Stimulated activated CD8-positive, alpha-beta memory T cell treated with anti-CD3 and anti-CD28 coated beads, Interleukin-7, amount 100 ng/mL, for 24 hours (primary cell): ENCODE measurements around the gene FAM163A.
"Not testable (repeated sequence)": the region's sequence is repeated elsewhere in the genome, so short reads cannot be mapped to it uniquely, and the experiment has no call there.

Experiments used
- DNase-seq: peaks from one replicate; pipeline ENCODE4 v3.0.0-alpha.2; 2020; ENCODE audit warnings: low read depth

The FAM163A gene

DNA sequence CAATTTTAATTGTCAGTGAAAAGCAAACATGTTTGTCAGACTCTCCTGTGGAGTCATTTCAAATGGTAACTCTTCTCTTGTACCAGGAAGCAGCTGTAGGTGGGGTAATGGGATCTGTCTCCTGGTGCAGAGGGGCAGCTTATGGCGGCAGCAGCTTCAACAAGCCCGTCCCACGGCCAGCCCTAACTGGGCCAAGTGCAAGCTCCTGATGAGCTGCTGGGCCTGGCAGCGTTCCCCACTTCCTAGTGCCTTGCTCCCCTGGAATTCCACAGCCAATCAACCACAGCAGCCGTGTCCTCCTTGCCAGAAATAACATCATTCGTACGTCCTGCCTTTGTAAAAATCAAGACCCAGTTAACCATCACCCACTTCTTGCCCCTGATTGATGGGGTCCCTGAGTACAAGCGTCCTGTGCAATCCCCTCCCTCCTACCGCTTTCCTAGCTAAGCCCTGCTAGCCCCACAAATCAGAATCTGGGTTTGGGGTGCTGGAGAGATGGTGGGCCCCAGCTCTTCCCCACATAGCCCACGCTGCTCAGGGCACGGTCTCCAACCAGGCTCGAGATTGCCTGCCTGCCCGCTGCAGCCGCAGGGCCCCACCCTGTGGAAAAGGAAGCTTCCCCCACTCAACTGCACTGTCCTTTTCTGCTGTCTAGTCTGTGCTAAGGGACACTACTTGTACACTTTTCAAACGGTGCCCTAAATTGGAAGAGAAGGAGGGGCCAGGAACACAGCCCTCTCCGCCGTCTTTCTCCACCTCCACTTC, 73.3 kb downstream of the FAM163A start:
- DNase-seq: no peak

DNA sequence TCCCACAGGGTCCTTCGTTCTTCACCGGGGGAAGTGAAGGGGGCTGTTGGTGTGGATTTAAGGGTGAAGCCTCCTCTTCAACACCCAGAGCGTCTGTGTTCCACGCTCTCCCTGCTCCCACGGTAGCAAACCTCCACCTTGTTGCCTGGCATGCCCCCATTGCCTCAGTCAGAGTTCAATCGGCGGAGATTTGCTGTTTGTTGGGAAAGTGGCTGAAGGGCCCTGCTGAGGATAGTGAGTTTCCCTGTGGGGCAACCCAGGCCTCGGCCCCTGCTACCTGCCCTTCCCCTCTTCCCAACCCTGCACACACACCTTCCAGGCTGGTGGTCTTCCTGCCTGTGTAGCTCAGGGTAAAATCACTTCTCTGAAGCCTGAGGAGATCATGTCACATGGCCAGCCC, 74.0 kb downstream of the FAM163A start:
- no peak for DNase-seq

DNA sequence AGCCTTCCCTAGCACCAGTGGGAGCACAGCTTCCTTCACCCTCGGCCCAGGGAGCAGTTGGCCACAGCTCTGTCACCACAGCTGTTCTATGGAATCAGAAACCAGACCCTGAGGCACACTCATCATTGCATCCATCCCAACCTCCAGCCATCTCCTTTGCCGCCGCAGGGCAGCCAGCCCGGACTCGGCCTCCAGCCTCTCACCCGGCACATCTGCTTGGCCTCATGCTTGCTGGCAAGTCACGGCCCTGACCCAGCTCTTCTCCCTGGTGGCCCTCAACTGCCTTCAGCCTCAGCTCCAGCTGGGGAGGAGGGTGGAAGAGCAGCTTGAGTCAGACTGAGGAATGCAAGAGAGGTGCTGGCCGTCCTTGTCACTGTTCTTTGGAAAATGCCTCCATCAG, 74.7 kb downstream of the FAM163A start:
- no peak for DNase-seq

DNA sequence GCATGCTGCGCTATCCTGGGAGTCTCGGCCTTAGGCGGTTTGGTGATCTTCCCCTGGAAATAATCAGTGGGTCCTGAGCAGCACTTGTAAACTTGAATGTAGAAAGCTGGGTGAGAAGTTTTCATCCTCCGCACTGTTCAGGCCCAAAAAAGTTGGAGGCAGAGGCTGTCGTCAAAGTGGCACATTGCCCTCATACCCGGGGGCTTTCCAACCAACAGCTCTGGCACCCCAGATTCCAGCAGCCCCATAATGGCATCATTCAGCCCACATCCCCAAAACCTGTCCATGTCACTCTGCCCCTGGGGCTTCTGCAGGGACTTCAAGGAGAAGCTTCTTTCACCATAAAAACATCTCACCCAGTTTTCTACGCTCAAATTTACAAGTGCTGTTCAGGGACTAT, 75.2 kb downstream of the FAM163A start:
- no peak for DNase-seq

DNA sequence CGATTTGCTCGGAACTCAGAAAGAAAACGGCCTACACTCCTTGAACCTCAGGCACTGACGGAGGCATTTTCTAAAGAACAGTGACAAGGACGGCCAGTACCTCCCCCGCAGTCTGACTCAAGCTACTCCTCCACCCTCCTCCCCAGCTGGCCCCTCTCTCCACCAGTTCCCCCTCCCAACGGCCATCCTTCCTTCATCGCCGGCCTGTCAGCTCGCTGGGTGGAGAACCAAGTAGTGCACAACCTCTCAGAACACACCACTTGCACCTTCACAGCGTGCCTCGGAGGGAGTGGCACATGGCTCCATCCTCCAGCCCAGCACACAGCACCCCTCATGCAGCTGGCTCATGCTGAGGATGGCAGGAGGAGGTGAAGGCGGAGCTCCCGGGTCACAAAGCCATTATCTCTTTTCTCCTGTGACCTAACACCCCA, 75.7 kb downstream of the FAM163A start:
- DNase-seq: no peak

DNA sequence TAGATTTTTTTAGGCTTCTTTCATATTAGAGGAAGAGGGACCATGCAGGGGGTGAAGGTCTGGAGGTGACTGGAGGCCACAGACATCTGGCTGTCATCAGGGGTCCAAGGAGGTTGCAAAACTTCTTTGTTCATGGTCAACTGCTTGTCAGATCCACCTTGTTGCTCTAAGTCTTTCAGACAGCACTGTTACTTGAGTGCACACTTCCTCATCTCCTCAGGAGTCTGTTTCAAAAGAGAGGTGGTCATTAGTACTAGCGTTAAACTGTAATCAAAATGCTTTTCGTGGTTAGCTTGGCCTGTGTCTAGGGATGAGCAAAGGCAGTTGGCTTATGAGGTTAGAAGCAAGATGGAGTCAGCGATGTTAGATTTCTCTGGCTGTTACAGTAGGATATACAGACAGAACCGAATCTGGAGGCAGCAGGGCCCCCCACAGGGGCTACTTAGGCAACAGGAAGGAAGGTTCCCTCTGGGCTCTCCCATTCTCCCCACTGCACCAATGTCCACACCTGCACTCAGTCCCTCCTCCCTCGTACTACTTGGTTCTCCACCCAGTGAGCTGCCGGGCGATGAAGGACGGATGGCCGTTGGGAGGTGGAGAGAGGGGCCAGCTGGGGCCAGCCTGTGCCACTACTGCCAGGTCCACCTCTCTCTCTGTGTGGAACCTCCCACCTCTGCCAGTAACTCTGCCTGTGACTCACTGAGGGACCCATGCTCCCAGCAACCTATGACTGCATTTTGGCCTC, 77.3 kb downstream of the FAM163A start:
- DNase-seq: no peak

DNA sequence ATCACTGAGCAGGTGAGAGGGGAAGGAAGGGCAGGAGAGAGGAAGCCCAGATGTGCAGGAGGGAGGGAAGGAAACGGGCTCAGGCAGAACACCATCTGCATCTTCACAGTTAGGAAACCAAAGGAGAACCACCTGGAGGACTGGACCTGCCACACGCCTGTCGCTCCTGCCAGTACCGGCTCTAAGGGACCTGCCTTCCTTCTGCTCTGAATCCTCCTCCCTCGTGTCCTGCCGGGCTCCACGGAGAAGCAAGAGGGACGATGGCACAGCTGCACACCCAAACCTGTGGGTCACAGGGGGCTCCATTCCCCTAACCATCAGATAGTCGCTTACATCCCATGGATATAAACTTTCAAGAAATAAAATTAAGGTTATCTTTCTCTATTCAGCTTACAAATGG, 78.4 kb downstream of the FAM163A start:
- DNase-seq: no peak

DNA sequence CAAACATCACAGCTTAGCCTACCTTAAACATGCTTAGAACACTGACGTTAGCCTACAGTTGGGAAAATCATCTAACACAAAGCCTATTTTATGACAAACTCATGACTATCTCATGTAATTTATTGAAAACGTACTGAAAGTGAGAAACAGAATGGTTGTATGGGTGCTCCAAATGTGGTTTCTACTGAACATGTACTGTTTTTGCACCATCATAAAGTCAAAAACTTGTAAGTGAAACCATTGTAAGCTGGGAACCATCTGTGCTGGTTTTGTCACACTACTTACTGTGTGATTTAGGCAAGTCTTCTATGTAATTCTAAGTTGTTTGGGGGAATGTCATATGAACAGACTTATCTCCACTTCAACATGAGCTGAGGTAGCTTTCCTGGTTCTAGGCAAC, 79.0 kb downstream of the FAM163A start:
- no peak for DNase-seq

DNA sequence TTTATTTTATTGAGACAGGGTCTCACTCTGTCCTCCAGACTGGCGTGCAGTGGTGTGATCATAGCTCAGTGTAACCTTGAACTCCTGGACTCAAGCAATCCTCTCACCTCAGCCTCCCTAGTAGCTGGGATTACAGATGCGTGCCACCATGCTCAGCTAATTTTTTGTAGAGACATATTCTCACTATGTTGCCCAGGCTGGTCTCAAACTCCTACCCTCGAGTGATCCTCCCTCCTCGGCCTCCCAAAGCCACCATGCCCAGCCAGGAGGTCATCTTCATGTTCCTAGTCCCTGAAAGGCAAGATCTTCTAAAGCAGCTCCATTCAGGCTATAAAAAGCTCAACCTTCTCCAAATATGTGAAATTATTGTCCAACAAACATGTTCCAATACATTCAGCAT, 80.6 kb downstream of the FAM163A start:
- no peak for DNase-seq

DNA sequence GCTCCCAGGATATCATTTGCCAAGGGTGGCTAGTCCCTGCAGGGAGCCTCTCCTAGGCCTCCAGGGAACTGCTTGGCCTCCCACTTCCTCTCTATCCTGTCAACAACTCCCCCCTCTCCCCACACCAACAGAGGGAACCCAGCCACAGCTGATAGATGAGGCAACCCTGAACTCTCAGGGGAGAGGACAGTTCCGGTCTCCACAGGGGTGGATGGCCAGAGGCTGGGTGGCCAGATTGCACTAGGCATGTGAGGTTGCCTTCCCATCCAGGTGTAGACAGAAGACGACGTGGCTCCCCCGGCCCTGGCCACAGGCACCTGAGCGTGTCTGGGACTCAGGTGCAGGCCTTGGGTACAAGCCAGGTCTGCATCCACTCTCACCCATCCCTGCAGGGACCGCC, 81.2 kb downstream of the FAM163A start:
- no peak for DNase-seq

DNA sequence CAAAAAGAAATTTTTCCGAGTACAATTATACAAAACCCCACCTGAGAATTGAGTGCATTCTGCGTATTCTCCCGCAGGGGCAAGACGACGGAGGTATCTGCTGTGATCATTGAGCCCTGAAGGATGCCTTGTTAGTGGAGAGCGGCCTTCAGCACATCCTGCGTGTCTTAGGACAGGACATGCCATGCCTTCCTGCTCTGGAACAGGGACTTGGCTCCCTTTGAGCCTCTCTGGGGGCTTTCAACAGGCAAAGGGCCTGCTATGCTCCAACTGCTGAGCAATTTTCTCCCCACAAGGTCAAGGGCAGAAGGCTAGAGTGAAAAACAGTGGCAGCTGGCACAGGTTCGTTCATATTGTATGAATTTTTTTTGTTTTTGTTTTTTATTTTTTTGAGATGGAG, 82.1 kb downstream of the FAM163A start:
- no peak for DNase-seq

DNA sequence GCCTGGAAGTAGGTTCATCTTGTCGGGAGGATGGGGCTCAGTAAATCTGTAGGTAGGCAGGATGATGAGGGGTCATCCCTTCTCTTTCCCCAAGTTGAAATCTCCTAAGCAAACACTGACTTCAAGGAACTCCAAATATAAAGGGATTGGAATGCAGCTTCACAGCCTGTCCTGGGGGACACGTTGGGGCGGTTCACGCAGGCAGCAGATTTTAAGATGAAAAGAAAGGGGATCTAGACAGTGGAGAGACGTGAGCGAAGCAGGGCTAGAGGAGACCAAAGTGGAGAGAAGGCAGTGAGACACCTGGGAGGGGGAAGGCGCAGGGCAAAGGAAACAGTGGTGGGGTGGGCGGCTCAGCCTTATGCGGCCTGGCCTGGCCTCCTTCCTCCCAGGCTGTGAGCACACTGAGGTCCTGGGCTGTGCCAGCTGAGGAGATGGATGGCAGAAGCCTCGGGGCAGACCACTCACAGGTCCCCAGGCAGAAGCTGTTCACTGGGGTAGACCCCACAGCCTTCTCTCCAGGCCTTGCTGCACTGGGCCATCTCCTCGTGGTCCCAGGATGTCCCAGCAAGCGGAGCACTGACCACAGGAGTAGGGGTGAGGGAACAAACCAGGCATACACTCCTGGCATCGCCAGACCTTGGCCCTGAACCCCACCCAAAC, 82.8 kb downstream of the FAM163A start:
- no peak for DNase-seq

DNA sequence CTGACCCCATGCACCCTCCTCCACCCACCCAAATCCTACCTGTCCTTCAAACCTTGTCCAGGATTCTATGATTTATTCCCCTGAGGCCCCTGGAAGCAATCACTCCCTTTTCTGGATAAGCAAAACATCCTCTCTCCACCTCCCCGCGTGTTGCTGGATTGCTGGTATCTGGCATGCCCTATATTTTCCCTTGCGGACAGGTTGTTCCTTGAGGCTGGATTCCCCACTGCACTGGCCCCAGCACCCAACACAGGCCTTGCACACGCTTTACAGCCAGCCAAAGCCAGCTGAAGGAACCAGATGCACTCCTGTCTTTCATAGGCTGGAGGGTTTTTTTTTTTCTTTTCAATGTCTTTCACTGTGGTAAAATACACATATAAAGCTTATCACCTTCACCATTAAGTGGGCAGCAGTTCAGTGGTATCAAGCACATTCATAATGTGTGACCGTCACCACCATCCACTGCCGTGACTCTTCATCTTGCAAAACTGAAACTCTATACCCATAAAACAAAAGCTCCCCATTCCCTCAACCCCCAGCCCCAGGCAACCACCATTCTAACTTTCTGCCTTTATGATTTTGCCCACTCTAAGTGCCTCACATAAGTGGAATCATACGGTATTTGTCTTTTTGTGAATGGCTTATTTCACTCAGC, 83.7 kb downstream of the FAM163A start:
- DNase-seq: no peak

DNA sequence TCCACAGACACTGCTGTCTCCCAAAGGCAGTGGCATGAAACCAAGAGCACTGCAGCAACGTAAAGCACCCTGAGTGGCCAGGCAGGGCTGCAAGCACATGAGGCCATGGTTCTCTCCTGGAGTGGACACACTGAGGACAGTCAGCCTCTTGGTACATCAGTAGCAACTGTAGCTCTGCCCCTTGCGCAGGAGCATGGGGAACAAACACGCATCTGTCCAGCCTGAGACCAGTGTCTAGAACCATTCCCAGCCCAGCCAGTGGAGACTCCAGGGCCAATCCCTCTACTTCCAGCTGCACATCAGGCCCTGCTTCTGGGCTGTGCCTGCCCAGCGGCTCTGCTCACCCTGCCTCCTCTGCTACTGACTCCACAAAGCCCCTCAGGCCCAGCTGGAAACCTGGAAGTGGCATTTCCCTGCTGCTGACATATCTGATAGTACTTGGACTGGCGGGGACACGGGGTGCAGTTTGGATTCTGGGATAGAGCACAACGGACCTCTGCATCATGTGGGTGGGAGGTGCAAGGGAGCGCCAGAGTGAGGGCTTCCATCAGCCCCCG, 85.5 kb downstream of the FAM163A start:
- no peak for DNase-seq

DNA sequence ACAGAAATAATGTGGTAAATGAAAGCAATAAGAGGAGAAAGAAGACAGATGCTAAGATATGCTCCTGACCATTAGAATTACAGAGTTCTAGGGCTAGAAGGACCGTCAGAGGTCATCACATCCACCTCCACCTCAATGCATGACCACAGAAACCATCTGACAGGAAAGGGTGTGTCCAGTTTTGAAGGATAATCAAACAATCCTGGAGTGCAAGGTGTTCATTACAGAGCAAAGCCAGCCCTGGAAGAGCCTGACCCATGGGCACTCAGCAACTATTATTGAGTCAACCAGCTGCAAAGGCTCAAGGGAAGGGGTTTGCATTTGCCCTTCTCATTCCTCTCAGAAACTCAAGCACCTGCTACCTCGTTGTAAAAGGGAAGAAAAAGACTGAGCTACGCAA, 88.1 kb downstream of the FAM163A start:
- DNase-seq: no peak

DNA sequence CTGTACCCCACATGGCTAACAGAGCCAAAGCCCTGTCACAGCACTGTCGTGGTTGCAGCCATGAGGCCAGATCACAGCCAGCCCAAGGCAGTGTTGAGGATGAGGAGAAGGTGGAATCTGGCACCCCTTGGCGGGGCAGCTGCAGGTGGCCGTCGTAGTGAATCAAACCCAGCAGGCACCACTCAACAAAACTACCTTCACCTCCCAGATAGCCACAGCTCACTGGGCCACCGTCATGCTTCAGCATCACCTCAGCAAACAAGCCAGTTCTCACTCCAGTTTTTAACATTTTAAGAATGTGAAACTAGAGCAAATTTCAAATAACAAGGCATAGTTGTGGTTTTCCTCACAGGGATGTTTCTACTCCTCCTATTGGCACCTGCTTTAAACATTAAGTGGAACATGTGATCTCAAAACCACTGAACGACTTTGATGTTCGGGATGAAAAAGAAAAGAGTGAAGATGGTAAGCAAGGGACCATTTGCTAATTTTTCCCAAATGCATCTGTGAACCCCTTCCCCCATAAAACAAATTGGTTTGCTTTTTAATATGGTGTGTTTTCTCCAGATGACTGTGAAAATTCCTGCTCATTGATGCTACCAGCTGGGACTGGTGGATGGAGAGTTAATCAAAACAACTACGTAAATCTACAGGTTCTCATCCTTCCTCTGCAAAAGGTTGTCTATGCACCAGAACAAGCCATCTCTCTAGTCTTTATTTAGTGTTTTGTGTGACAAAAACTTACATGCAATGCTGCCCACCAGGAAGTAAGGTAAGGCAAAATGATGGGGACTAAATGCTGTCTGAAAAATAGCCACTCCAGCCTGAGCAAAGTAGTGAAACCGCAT, 89.0 kb downstream of the FAM163A start:
- DNase-seq: no peak

DNA sequence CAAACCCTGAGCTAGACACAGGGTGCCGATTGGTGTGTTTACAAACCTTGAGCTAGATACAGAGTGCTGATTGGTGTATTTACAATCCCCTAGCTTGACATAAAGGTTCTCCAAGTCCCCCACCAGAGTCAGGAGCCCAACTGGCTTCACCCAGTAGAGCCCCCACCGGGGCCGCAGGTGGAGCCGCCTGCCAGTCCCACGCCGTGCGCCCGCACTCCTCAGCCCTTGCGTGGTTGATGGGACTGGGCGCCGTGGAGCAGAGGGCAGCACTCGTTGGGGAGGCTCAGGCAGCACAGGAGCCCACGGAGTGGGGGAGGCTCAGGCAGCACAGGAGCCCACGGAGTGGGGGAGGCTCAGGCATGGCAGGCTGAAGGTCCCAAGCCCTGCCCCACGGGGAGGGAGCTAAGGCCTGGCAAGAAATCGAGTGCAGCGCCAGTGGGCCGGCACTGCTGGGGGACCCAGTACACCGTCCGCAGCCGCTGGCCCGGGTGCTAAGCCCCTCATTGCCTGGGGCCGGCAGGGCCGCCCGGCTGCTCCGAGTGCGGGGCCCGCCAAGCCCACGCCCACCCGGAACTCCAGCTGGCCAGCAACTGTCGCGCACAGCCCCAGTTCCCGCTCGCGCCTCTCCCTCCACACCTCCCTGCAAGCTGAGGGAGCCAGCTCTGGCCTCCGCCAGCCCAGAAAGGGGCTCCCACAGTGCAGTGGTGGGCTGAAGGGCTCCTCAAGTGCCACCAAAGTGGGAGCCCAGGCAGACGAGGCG, 93.8 kb downstream of the FAM163A start:
- not testable (repeated sequence) for DNase-seq

DNA sequence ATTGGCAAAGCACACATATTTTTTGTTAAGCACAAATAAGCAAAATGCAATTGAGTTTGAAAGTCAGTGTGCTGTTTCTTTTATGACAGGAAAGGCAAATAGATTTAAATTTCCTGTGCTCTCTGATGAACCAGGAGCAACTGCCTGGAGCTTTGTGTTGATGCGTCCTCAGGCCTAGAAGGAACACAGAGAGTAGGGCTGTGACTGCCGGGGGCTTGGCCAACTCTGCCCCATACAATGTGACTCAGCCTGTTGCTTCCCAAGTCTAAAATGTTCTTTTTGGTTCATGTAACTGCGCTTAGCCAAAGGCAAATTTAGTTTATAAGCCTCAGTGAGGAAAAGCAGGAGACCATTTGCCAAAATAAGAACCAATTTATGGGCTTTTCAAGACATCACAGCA, 97.0 kb downstream of the FAM163A start:
- no peak for DNase-seq

DNA sequence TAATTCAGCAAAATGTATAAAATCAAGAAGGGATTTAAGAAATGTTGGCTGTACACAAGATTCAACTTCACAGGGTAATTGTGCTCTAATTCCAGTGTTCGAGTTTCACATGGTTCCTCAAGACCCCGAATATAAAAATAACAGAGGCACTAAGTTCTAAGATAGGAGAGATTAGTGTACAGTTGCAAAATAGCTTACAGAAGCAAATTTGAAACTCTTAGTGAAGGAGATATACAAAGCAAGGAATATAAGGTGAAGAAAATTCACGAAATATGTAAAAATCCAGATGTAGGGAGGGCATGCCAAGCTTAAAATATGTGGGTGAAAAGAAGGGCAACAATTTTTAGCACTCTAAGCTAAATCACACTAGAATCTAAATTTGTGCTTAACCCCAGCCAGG, 105.1 kb downstream of the FAM163A start:
- no peak for DNase-seq

DNA sequence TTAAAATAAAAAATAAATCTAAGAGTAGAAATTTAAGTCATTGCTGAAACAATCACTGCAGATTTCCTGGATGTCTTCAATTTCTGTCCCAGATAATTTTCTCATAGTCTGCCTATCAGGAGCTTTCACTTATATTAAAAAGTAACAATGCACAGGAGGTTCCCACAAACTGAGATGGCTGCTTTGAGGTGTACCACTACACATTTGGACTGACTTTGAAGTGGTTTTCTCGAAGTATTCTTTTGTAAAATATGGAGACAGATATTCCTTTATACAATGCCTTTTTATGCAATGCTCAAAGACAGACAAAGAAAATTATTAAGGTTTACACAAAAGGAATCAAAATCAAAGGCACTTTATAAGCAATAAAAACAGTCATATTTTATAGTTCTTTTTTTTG, 110.0 kb downstream of the FAM163A start:
- DNase-seq: no peak

DNA sequence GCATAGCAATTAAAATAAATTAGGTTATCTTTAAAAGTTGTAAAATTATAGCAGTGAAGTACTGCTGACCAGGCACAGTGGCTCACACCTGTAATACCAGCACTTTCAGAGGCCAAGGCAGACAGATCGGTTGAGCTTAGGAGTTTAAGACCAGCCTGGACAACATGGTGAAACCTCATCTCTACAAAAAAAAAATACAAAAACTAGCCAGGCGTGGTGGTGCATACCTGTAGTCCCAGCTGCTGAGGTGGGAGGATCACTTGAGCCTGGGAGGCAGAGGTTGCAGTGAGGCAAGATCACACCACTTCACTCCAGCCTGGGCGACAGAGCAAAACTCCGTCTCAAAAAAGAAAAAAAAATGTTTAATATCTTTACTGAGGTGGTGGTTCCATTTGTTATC, 112.7 kb downstream of the FAM163A start:
- not testable (repeated sequence) for DNase-seq
